Activated CD4-positive, alpha-beta T cell treated with anti-CD3 and anti-CD28 coated beads for 36 hours (primary cell): ENCODE data around the gene PLN. TPM values are rescaled to one million over a fixed set of nuclear protein-coding genes. Genes with fewer than 3 reads are reported as not detected.

Experiments
- ATAC-seq: fragments of 200-7000 bp; cut with Tn5 transposase; one replicate; pipeline ENCODE4 v1.10.0; 2021; ENCODE audit warnings: mild to moderate bottlenecking, moderate library complexity
- CTCF ChIA-PET: fragments of 350-600 bp; sonication (Branson Sonifier 250); formaldehyde crosslinking; loops from one replicate; lab custom pipeline; 2021; ENCODE audit warnings: antibody characterized with exemption; lab: Charles Lee
- POLR2A ChIA-PET: fragments of 350-600 bp; sonication (Branson Sonifier 250); formaldehyde crosslinking; loops from one replicate; lab custom pipeline; 2021; ENCODE audit warnings: antibody characterized with exemption, inconsistent platforms; lab: Charles Lee
- DNase-seq: peaks from one replicate; pipeline ENCODE4 v3.0.0-alpha.2; 2020
- H3K27ac Mint-ChIP-seq: one replicate; pipeline ENCODE4 v1.8.0; 2021; ENCODE audit warnings: mixed read lengths
- H3K27me3 Mint-ChIP-seq: one replicate; pipeline ENCODE4 v1.8.0; 2021; ENCODE audit warnings: mixed read lengths
- H3K36me3 Mint-ChIP-seq: one replicate; pipeline ENCODE4 v1.8.0; 2021; ENCODE audit warnings: low read depth, mixed read lengths
- H3K4me1 Mint-ChIP-seq: one replicate; pipeline ENCODE4 v1.8.0; 2021; ENCODE audit warnings: mixed read lengths
- H3K4me3 Mint-ChIP-seq: one replicate; pipeline ENCODE4 v1.8.0; 2021; ENCODE audit warnings: mild to moderate bottlenecking, moderate library complexity, mixed read lengths
- H3K9me3 Mint-ChIP-seq: one replicate; pipeline ENCODE4 v1.8.0; 2021; ENCODE audit warnings: low read depth, mixed read lengths
- intact Hi-C, 2 experiments: fragments of 100-400 bp; cut with DNase I in 1 of 2; cut with micrococcal nuclease in 1 of 2; formaldehyde crosslinking; loops; one replicate each; pipeline versions ENCODE4 v1.14.2 to v1.15.1; 2022 to 2024; cut with DNase I, micrococcal nuclease
- total RNA-seq, 2 experiments: library from RNA; stranded (reverse); gene quantifications; one replicate each; pipeline ENCODE4 v1.2.3, GENCODE V29; 2021

Gene PLN
- total RNA-seq, 2 experiments from 2014 or later, result not detected

DNA sequence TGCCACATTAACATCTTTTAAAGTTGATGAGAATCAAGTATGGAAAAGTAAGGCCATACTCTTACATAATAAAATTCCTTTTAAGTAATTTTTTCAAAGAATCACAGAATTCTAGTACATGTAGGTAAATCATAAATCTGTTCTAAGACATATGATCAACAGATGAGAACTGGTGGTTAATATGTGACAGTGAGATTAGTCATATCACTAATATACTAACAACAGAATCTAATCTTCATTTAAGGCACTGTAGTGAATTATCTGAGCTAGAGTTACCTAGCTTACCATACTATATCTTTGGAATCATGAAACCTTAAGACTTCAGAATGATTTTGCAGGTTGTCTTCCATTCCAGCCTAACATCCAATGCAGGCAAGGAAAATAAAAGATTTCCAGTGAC, 11.6 kb downstream of the PLN start:
- Mint-ChIP-seq H3K27me3 (no peaks in the 10 kb centered on the region), H3K4me1 (peaks cover 29% of the 10 kb centered on the region), H3K27ac (peak overlapping the region; percentile 58), H3K9me3 (no peaks in the 10 kb centered on the region), H3K4me3 (no peak overlapping the region), H3K36me3 (peaks cover 13% of the 10 kb centered on the region)
- ChIA-PET CTCF (interaction anchor here (0.6 to 1.5 kb wide), 6 partner anchors 8 to 549 kb away, joined by 3 to 6 read pairs (median 4); no protein-coding TSS in a partner anchor), POLR2A (no interaction called here)
- ATAC-seq, result no peak
- intact Hi-C loops, result loop anchor here (10.0 kb wide), 4 partner anchors 335 to 585 kb away; partner anchors contain the start of gene ASF1A (in 1 of the 2)
- DNase-seq, result no peak

GRCh38 chr6:118562248-118562647, 14.2 kb downstream of the PLN start:
- POLR2A ChIA-PET, result no interaction called here
- no peak overlapping the region for H3K27ac Mint-ChIP-seq
- no peaks in the 10 kb centered on the region for H3K9me3 Mint-ChIP-seq
- intact Hi-C loops, result loop anchor here (10.0 kb wide), 3 partner anchors 333 to 553 kb away; partner anchors contain the start of gene ASF1A (in 1 of the 2)
- peaks cover 36% of the 10 kb centered on the region for H3K4me1 Mint-ChIP-seq
- ATAC-seq (no peak), DNase-seq (no peak)
- no peaks in the 10 kb centered on the region for H3K27me3 Mint-ChIP-seq
- H3K36me3 Mint-ChIP-seq, result peaks cover 17% of the 10 kb centered on the region
- CTCF ChIA-PET, result interaction anchor here (2.6 kb wide), 1 partner anchor 18 kb away, joined by 10 read pairs; no protein-coding TSS in a partner anchor
- H3K4me3 Mint-ChIP-seq, result no peak overlapping the region

- Mint-ChIP-seq H3K36me3 (peaks cover 17% of the 10 kb centered on the region), H3K4me3 (no peak overlapping the region), H3K4me1 (peaks cover 35% of the 10 kb centered on the region), H3K9me3 (no peaks in the 10 kb centered on the region), H3K27ac (no peak overlapping the region), H3K27me3 (no peaks in the 10 kb centered on the region)
- ATAC-seq, result no peak
- intact Hi-C loops, result loop anchor here (10.0 kb wide), 3 partner anchors 332 to 552 kb away; partner anchors contain the start of gene ASF1A (in 1 of the 2)
- no peak for DNase-seq
- ChIA-PET POLR2A (no interaction called here), CTCF (interaction anchor here (2.6 kb wide), 1 partner anchor 17 kb away, joined by 10 read pairs; no protein-coding TSS in a partner anchor)
These were observed 14.9 kb downstream of the PLN start for GRCh38 chr6:118562959-118563358.

DNA sequence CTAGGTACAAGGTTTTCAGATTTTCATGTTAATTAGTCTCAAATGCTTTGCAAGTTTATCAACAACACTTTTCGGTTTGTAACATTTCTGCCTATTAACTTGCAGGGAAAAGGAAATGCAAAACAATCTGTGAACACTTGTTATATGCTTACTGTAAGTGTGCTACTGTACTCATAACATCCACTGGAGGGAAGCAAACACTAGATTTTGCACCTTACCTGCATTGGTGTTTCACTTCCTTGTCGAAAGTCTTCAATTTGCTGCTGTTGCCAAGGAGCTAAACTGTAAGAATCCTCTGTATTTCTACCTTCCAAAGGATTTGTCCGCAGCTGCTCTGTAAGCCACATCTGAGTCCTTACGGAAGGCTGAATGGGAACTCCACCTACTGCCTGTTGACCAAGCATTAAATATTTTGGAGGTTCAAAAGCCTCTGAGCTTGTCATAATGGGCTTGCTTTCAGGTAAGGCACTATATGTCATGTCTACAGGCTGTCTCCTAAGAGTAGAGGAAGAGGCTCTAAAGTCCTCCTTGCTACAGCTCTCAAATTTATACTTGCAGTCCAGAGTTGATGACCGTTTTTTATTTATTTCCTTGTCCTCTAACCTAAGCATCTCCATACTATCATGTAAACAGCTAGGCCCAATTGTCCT, 17.3 kb downstream of the PLN start:
- intact Hi-C loops, result loop anchor here (1.0 to 10.0 kb wide), 9 partner anchors 53 to 549 kb away; partner anchors contain the start of gene ASF1A (in 2 of the 2)
- Mint-ChIP-seq H3K4me3 (no peak overlapping the region), H3K4me1 (peaks cover 20% of the 10 kb centered on the region), H3K27me3 (no peaks in the 10 kb centered on the region), H3K9me3 (no peaks in the 10 kb centered on the region), H3K36me3 (peaks cover 12% of the 10 kb centered on the region), H3K27ac (no peak overlapping the region)
- POLR2A ChIA-PET, result no interaction called here
- ATAC-seq (peak; percentile 92), DNase-seq (no peak)
- CTCF ChIA-PET, result interaction anchor here (0.6 to 2.3 kb wide), 46 partner anchors 8 to 545 kb away, joined by 3 to 15 read pairs (median 4); no protein-coding TSS in a partner anchor

DNA sequence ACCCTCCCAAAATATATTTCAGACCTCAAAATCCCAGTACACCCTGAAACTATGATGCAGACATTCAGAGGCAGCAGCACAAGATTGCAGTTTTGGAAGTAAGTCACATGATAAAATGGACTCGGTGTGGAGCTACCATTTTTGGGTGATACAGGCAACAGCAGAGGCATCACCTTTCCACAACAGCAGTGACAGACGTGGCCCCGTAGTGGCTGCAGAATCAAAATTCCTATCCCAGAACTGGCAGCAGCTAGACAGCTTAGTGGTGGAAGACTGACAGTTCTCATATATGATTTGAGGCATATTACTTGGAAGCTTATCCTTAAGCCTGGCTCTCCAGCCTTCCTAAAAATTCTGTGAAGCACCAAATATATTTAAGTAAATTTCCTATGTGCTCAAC, 19.9 kb downstream of the PLN start:
- no peak overlapping the region for H3K27ac Mint-ChIP-seq
- H3K27me3 Mint-ChIP-seq, result no peaks in the 10 kb centered on the region
- H3K4me3 Mint-ChIP-seq, result no peak overlapping the region
- peaks cover 22% of the 10 kb centered on the region for H3K4me1 Mint-ChIP-seq
- ChIA-PET CTCF (interaction anchor here (1.1 kb wide), 2 partner anchors 58 to 232 kb away, joined by 3 to 5 read pairs; no protein-coding TSS in a partner anchor), POLR2A (interaction anchor here (0.6 kb wide), 1 partner anchor 36 kb away, joined by 3 read pairs; no protein-coding TSS in a partner anchor)
- H3K36me3 Mint-ChIP-seq, result peaks cover 14% of the 10 kb centered on the region
- ATAC-seq (no peak), DNase-seq (no peak)
- intact Hi-C loops, result loop anchor here (5.0 to 10.0 kb wide), 4 partner anchors 324 to 547 kb away; partner anchors contain the start of gene ASF1A (in 2 of the 2)
- H3K9me3 Mint-ChIP-seq, result peaks cover under 1% of the 10 kb centered on the region

- Mint-ChIP-seq H3K36me3 (peaks cover 24% of the 10 kb centered on the region), H3K4me1 (peaks cover 22% of the 10 kb centered on the region), H3K9me3 (peaks cover 12% of the 10 kb centered on the region), H3K4me3 (no peak overlapping the region), H3K27me3 (no peaks in the 10 kb centered on the region), H3K27ac (no peak overlapping the region)
- ChIA-PET CTCF (no interaction called here), POLR2A (no interaction called here)
- DNase-seq (no peak), ATAC-seq (no peak)
- intact Hi-C loops, result loop anchor here (5.0 to 10.0 kb wide), 4 partner anchors 323 to 545 kb away; partner anchors contain the start of gene ASF1A (in 2 of the 2)
These were observed 21.4 kb downstream of the PLN start for GRCh38 chr6:118569498-118569897.

DNA sequence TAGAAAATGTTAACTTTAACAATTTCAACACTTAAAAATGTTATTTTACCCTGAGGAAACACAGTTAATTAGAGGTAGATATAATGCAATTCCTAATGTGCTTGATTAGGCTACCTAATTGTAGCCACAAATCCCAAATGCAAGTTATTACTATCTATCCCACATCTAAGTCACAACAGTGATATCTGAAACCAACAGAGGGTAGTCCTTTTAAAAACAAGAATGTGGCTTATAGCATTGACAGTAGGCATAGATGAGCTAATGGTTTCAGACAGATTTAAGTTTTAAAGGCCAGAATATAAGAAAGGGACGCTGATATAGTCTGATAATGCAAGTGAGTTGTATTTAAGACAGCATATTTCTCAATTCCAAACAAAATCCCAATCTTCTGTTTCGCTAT, 23.0 kb downstream of the PLN start:
- ChIA-PET CTCF (interaction anchor here (1.1 to 1.3 kb wide), 2 partner anchors 9 to 22 kb away, joined by 3 read pairs; no protein-coding TSS in a partner anchor), POLR2A (no interaction called here)
- Mint-ChIP-seq H3K27me3 (no peaks in the 10 kb centered on the region), H3K9me3 (peaks cover 26% of the 10 kb centered on the region), H3K36me3 (peaks cover 29% of the 10 kb centered on the region), H3K4me1 (peaks cover 15% of the 10 kb centered on the region), H3K4me3 (no peak overlapping the region), H3K27ac (no peak overlapping the region)
- ATAC-seq (no peak), DNase-seq (no peak)
- intact Hi-C loops, result no loop called here

DNA sequence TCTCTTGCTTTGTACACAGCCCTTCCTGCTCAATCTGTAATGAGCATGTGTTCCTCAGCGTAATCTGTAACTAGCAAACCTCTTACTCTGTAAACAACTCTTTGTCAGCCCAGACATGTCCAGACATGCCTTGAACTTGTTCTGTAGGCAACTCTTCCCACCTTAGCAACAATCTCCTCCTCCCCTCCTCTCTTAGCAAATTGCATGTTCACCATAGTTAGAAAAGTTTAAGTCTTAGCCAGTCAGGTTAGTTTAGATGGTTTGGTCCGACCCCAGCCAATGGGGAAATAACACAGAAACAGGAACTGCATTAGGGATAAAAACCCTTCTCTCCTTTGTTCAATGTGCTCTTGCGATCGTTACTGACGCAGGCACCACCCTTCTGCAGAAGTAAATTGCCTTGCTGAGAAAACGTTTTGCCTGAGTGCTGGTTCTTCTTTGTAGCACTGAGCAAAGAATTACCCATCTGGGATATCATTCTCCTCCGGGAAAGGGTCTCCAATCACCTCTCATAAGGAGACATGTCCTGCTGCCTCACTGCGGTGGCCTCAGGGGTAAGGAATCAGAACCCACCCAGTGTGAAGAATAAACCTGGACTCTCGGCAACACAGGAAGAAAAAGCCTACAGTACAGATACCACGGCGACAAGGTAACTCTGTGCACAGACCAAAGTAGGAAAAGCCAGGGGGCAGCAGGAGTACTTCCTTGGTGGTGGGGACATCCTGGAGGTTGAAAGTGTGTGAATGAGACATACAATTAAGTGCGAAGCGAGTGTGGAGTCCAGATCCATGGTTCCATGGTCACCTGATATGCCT, 26.2 kb downstream of the PLN start:
- no peak for ATAC-seq
- Mint-ChIP-seq H3K9me3 (peaks cover 45% of the 10 kb centered on the region), H3K4me1 (peaks cover 7% of the 10 kb centered on the region), H3K36me3 (peaks cover 56% of the 10 kb centered on the region), H3K27ac (peak overlapping the region; percentile 65), H3K27me3 (no peaks in the 10 kb centered on the region), H3K4me3 (no peak overlapping the region)
- ChIA-PET POLR2A (no interaction called here), CTCF (interaction anchor here (0.7 to 0.8 kb wide), 2 partner anchors 9 kb away, joined by 3 read pairs; no protein-coding TSS in a partner anchor)
- intact Hi-C loops, result no loop called here
- DNase-seq, result no peak

- ChIA-PET POLR2A (no interaction called here), CTCF (interaction anchor here (3.7 kb wide), 1 partner anchor 23 kb away, joined by 15 read pairs; no protein-coding TSS in a partner anchor)
- H3K27ac Mint-ChIP-seq, result no peak overlapping the region
- ATAC-seq, result no peak
- no peaks in the 10 kb centered on the region for H3K4me1 Mint-ChIP-seq
- H3K4me3 Mint-ChIP-seq, result no peak overlapping the region
- no peak for DNase-seq
- intact Hi-C loops, result no loop called here
- peaks cover 52% of the 10 kb centered on the region for H3K9me3 Mint-ChIP-seq
- H3K27me3 Mint-ChIP-seq, result no peaks in the 10 kb centered on the region
- H3K36me3 Mint-ChIP-seq, result peaks cover 86% of the 10 kb centered on the region
These were observed 29.9 kb downstream of the PLN start for GRCh38 chr6:118577972-118578371.

- Mint-ChIP-seq H3K4me1 (no peaks in the 10 kb centered on the region), H3K4me3 (no peak overlapping the region), H3K36me3 (peaks cover 83% of the 10 kb centered on the region), H3K27me3 (no peaks in the 10 kb centered on the region), H3K27ac (no peak overlapping the region), H3K9me3 (peaks cover 49% of the 10 kb centered on the region)
- ChIA-PET POLR2A (no interaction called here), CTCF (interaction anchor here (1.5 to 3.7 kb wide), 3 partner anchors 13 to 23 kb away, joined by 4 to 15 read pairs (median 6); no protein-coding TSS in a partner anchor)
- intact Hi-C loops, result no loop called here
- ATAC-seq (no peak), DNase-seq (no peak)
These were observed 30.5 kb downstream of the PLN start for GRCh38 chr6:118578617-118579016.

- POLR2A ChIA-PET, result no interaction called here
- Mint-ChIP-seq H3K9me3 (peaks cover 38% of the 10 kb centered on the region), H3K4me3 (no peak overlapping the region), H3K4me1 (no peaks in the 10 kb centered on the region), H3K27ac (no peak overlapping the region), H3K36me3 (peaks cover 73% of the 10 kb centered on the region), H3K27me3 (no peaks in the 10 kb centered on the region)
- no peak for ATAC-seq
- no peak for DNase-seq
- intact Hi-C loops, result no loop called here
- CTCF ChIA-PET, result interaction anchor here (0.6 to 3.7 kb wide), 9 partner anchors 9 to 668 kb away, joined by 3 to 15 read pairs (median 4); no protein-coding TSS in a partner anchor
These were observed 31.7 kb downstream of the PLN start for GRCh38 chr6:118579786-118580185.
